SK-N-SH treated with all-trans-retinoic acid at 6 μM for 48 hours (cell line): ENCODE results near the gene SLC6A16.

ENCODE experiments used
- ARNTL ChIP-seq: fragments of 450-650 bp; formaldehyde crosslinking; IDR thresholded peaks from 2 replicates; pipeline ENCODE4 v1.5.0; 2020; ENCODE audit warnings: low read depth, mild to moderate bottlenecking, moderate library complexity, borderline replicate concordance
- GLIS3 ChIP-seq: fragments of 250-450 bp; sonication (Bioruptor Pico); IDR thresholded peaks from 2 replicates; pipeline ENCODE4 v1.5.0; 2020; ENCODE audit warnings: mild to moderate bottlenecking, moderate library complexity
- TCF4 ChIP-seq: fragments of 250-450 bp; sonication (Bioruptor Pico); IDR thresholded peaks from 2 replicates; pipeline ENCODE4 v1.8.0; 2021; ENCODE audit warnings: mild to moderate bottlenecking, moderate library complexity, borderline replicate concordance
- ZFP30 ChIP-seq: fragments of 450-650 bp; formaldehyde crosslinking; IDR thresholded peaks from 2 replicates; pipeline ENCODE4 v1.5.0; 2022; ENCODE audit warnings: mild to moderate bottlenecking, moderate library complexity
- TF ChIP-seq, protein P1 (sequence below): fragments of 250-450 bp; sonication (Bioruptor Pico); IDR thresholded peaks from 2 replicates; pipeline ENCODE4 v1.8.0; 2020; ENCODE audit warnings: mild to moderate bottlenecking, moderate library complexity, borderline replicate concordance

DNA sequence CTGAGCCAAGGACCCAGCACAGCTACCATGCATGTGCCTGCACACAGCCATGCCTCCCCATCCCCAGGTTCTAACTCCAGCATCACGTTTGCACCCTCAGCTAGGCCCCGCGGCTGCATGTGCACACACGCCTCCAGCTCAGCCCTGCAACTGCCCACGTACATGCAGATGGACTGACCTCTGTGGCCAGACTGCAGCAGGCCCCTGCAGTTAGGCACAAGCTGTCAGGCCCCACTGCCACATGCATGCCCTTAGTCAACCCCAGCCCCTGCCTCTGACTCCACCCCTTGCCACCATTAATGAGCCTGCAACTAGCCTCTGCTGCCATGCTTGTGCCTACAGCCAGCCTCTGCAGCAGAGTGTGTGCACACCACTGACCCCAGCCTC, 23.1 kb downstream of the SLC6A16 start:
- TF ChIP-seq ARNTL (CRISPR knock-in tag): no peak
- TF ChIP-seq, protein P1, sequence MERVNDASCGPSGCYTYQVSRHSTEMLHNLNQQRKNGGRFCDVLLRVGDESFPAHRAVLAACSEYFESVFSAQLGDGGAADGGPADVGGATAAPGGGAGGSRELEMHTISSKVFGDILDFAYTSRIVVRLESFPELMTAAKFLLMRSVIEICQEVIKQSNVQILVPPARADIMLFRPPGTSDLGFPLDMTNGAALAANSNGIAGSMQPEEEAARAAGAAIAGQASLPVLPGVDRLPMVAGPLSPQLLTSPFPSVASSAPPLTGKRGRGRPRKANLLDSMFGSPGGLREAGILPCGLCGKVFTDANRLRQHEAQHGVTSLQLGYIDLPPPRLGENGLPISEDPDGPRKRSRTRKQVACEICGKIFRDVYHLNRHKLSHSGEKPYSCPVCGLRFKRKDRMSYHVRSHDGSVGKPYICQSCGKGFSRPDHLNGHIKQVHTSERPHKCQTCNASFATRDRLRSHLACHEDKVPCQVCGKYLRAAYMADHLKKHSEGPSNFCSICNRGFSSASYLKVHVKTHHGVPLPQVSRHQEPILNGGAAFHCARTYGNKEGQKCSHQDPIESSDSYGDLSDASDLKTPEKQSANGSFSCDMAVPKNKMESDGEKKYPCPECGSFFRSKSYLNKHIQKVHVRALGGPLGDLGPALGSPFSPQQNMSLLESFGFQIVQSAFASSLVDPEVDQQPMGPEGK: no peak
- no peak for TF ChIP-seq ZFP30
- TF ChIP-seq GLIS3: no peak
- no peak for TF ChIP-seq TCF4
